RWPE1 (cell line): ENCODE results near the gene SNAP29.
A peak's percentile ranks its signal among the peaks of the same experiment; 100 is the strongest.

Experiments used
- CTCF ChIA-PET: fragments of 350-600 bp; sonication (Branson Sonifier 250); formaldehyde crosslinking; extraction: SDS; loops from one replicate; lab custom pipeline; 2021; lab: Yijun Ruan, JAX
- POLR2A ChIA-PET: fragments of 400-600 bp; formaldehyde crosslinking; extraction: SDS; loops from one replicate; lab custom pipeline; 2020; ENCODE audit warnings: antibody characterized with exemption; ENCODE audit not compliant: low non-redundant PET; lab: Yijun Ruan, JAX
- DNase-seq: peaks from one replicate; pipeline ENCODE4 v3.0.0; 2012; ENCODE audit warnings: low spot score
- H3K27ac ChIP-seq: fragments of 450-650 bp; 2 replicates; pipeline ENCODE4 v1.5.1; 2017
- TF ChIP-seq, protein P1 (sequence below): fragments of 450-650 bp; conservative IDR thresholded peaks from 2 replicates; pipeline ENCODE4 v1.5.1; 2017; ENCODE audit warnings: low read depth, mild to moderate bottlenecking

Gene SNAP29

GRCh38 chr22:20875296-20875695, 16.5 kb downstream of the SNAP29 start:
- H3K27ac ChIP-seq, result no peak overlapping the region
- DNase-seq, result no peak
- TF ChIP-seq, protein P1, sequence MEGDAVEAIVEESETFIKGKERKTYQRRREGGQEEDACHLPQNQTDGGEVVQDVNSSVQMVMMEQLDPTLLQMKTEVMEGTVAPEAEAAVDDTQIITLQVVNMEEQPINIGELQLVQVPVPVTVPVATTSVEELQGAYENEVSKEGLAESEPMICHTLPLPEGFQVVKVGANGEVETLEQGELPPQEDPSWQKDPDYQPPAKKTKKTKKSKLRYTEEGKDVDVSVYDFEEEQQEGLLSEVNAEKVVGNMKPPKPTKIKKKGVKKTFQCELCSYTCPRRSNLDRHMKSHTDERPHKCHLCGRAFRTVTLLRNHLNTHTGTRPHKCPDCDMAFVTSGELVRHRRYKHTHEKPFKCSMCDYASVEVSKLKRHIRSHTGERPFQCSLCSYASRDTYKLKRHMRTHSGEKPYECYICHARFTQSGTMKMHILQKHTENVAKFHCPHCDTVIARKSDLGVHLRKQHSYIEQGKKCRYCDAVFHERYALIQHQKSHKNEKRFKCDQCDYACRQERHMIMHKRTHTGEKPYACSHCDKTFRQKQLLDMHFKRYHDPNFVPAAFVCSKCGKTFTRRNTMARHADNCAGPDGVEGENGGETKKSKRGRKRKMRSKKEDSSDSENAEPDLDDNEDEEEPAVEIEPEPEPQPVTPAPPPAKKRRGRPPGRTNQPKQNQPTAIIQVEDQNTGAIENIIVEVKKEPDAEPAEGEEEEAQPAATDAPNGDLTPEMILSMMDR, result no peak
- CTCF ChIA-PET, result interaction anchor here (1.2 kb wide), 1 partner anchor 10 kb away, joined by 10 read pairs; no protein-coding TSS in a partner anchor
- POLR2A ChIA-PET, result no interaction called here

DNA sequence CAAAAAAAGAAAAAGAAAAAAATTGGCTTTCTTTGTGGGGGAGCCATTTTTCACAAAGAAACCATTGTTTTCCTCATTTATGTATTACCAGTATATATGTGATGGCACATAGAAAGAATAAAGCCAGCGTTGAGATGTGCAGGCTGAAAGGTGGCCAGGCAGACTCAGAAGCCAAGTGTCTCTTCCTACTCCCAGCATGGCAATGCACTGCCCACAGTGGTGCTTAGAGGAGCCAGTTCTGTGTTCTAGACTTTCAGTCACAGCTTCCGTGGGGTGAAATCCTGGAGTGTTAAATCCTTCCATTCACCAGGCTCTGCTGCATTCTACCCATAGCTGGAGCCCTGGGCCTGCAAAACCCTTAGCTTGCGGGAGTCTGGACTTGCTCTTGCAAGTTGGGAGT, 18.9 kb downstream of the SNAP29 start:
- CTCF ChIA-PET, result no interaction called here
- DNase-seq, result no peak
- POLR2A ChIA-PET, result no interaction called here
- TF ChIP-seq, protein P1, result no peak
- H3K27ac ChIP-seq, result no peak overlapping the region

GRCh38 chr22:20881231-20881630, 22.4 kb downstream of the SNAP29 start:
- POLR2A ChIA-PET, result no interaction called here
- peak overlapping the region; percentile 49 for H3K27ac ChIP-seq
- CTCF ChIA-PET, result no interaction called here
- TF ChIP-seq, protein P1, result no peak
- DNase-seq, result no peak

DNA sequence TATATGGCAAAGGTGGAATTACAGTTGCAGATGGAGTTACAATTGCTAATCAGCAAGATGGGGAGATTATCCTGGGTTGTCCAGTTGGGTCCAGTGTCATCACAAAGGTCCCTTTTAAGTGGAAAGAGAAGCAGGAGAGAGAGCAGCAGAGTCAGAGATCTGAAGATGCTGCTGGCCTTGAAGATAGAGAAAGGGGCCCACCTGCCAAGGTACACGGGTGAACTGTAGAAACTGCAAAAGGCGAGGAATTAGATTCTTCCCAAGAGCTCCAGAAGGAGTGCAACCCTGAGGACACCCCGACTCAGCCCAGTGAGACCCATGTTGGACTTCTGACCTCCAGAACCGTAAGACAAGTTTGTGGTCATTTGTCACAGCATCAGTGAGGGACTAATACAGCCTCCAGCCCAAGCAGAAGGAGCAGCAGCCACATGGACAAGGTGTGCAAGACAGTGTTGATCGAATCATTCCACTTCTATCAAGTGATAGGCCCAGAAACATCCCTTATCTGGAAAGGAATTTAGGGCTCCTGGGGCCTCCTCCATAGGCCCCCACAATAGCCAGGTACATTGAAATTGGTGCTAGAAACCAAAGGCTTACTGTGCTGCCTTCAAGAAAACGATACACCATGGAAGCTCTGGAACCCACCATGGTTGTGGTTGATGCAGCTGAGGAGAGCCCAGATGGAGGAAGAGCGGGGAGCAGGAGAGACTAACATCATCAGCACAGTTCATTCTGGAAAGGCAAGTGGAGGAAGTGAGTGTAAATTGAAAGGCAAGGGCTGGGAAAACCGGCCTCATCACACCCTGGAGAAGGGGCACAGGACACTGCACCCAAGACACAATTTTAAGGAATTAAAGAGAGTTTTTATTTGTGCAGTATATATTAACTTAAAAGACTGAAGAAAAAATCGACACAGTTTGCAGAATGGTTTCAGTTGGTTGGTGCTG, 23.3 kb downstream of the SNAP29 start:
- TF ChIP-seq, protein P1, result no peak
- H3K27ac ChIP-seq, result no peak overlapping the region
- CTCF ChIA-PET, result no interaction called here
- POLR2A ChIA-PET, result no interaction called here
- DNase-seq, result no peak

DNA sequence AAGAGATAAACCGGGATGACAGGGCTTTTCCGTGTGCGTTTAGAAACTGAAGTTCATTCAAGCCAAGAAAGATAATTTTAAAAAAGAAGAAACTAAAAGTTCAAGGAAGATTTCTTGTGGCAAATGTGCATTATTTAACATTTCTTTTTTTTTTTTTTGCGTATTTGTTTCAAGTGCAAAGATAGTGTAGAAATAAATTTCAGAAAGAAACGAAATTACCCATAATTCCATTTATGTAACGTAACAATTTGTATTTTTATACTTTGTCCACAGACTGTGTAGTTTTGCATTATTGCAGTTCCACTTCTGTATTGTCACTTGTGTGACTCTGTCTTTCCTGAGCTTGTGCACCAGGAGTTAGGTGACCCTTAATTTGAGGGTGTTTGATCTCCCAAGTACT, 24.0 kb downstream of the SNAP29 start:
- no peak for DNase-seq
- no peak overlapping the region for H3K27ac ChIP-seq
- TF ChIP-seq, protein P1, result no peak
- POLR2A ChIA-PET, result no interaction called here
- CTCF ChIA-PET, result no interaction called here

DNA sequence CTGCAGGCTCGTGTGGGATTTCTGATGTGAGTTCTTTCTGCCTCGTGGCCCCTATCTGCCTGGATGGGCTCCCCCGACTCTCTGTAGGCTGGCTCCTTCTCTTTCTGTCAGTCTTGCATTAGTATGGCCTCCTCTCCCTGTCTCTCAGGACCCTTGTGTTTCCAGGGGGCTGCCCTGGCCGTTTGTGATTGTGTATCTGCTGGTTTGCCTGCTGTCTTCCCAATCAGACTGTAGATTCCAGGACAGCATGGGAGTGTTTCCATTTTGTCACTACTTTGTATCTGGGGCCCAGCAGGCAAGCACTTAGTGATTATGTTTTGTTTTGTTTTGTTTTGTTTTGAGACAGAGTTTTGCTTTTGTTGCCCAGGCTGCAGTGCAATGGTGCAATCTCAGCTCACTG, 25.6 kb downstream of the SNAP29 start:
- H3K27ac ChIP-seq, result no peak overlapping the region
- DNase-seq, result no peak
- POLR2A ChIA-PET, result no interaction called here
- TF ChIP-seq, protein P1, result no peak
- CTCF ChIA-PET, result no interaction called here
